Measurements from ENCODE around the gene TMEM61.

TMEM61 gene

GRCh38 chr1:54998677-54999076 is 18.2 kb downstream of the TMEM61 start, which contains the start of gene BSND:
Gene BSND (plus strand): TSS chr1:54998933. CDS start chr1:54999187, 254 bp downstream.
- no peak within 1 kb of the TSS for H3K4me3 Mint-ChIP-seq
- no peaks in the 10 kb centered on the region for H3K36me3 Mint-ChIP-seq (ENCODE audit: low read depth)
- peaks cover 22% of the 10 kb centered on the region for H3K4me1 Mint-ChIP-seq (ENCODE audit: low read depth)
- no peak within 1 kb of the TSS for H3K27ac Mint-ChIP-seq
- peaks cover 35% of the 10 kb centered on the region for H3K27me3 Mint-ChIP-seq
- H3K9me3 Mint-ChIP-seq: no peaks in the 10 kb centered on the region

GRCh38 chr1:55000110-55001085 is 20.0 kb downstream of the TMEM61 start:
- no peak overlapping the region for H3K27ac Mint-ChIP-seq
- H3K4me3 Mint-ChIP-seq: no peak overlapping the region
- H3K36me3 Mint-ChIP-seq (ENCODE audit: low read depth): no peaks in the 10 kb centered on the region
- no peaks in the 10 kb centered on the region for H3K9me3 Mint-ChIP-seq
- peaks cover 19% of the 10 kb centered on the region for H3K4me1 Mint-ChIP-seq (ENCODE audit: low read depth)
- H3K27me3 Mint-ChIP-seq: peaks cover 28% of the 10 kb centered on the region

GRCh38 chr1:55001311-55001710 is 20.9 kb downstream of the TMEM61 start:
- Mint-ChIP-seq H3K27me3 (peaks cover 19% of the 10 kb centered on the region), H3K36me3 (ENCODE audit: low read depth) (no peaks in the 10 kb centered on the region), H3K27ac (no peak overlapping the region), H3K4me1 (ENCODE audit: low read depth) (peaks cover 10% of the 10 kb centered on the region), H3K9me3 (no peaks in the 10 kb centered on the region), H3K4me3 (no peak overlapping the region)

GRCh38 chr1:55002686-55003085 is 22.3 kb downstream of the TMEM61 start:
- Mint-ChIP-seq H3K4me3 (no peak overlapping the region), H3K27me3 (peaks cover 8% of the 10 kb centered on the region), H3K27ac (no peak overlapping the region), H3K9me3 (no peaks in the 10 kb centered on the region), H3K36me3 (ENCODE audit: low read depth) (no peaks in the 10 kb centered on the region), H3K4me1 (ENCODE audit: low read depth) (no peaks in the 10 kb centered on the region)

GRCh38 chr1:55005351-55006140 is 25.1 kb downstream of the TMEM61 start:
- Mint-ChIP-seq H3K9me3 (no peaks in the 10 kb centered on the region), H3K4me3 (no peak overlapping the region), H3K4me1 (ENCODE audit: low read depth) (no peaks in the 10 kb centered on the region), H3K27ac (no peak overlapping the region), H3K36me3 (ENCODE audit: low read depth) (no peaks in the 10 kb centered on the region), H3K27me3 (no peaks in the 10 kb centered on the region)

- H3K27ac Mint-ChIP-seq: no peak overlapping the region
- no peaks in the 10 kb centered on the region for H3K9me3 Mint-ChIP-seq
- no peaks in the 10 kb centered on the region for H3K27me3 Mint-ChIP-seq
- no peak overlapping the region for H3K4me3 Mint-ChIP-seq
- no peaks in the 10 kb centered on the region for H3K4me1 Mint-ChIP-seq (ENCODE audit: low read depth)
- H3K36me3 Mint-ChIP-seq (ENCODE audit: low read depth): no peaks in the 10 kb centered on the region
These were observed 26.5 kb downstream of the TMEM61 start for GRCh38 chr1:55006931-55007330.

- Mint-ChIP-seq H3K9me3 (no peaks in the 10 kb centered on the region), H3K4me1 (ENCODE audit: low read depth) (no peaks in the 10 kb centered on the region), H3K27me3 (no peaks in the 10 kb centered on the region), H3K27ac (no peak overlapping the region), H3K4me3 (no peak overlapping the region), H3K36me3 (ENCODE audit: low read depth) (no peaks in the 10 kb centered on the region)
These were observed 27.2 kb downstream of the TMEM61 start for GRCh38 chr1:55007625-55008024.

- Mint-ChIP-seq H3K4me1 (ENCODE audit: low read depth) (no peaks in the 10 kb centered on the region), H3K36me3 (ENCODE audit: low read depth) (no peaks in the 10 kb centered on the region), H3K27ac (no peak overlapping the region), H3K27me3 (peaks cover 5% of the 10 kb centered on the region), H3K4me3 (no peak overlapping the region), H3K9me3 (no peaks in the 10 kb centered on the region)
These were observed 29.9 kb downstream of the TMEM61 start for GRCh38 chr1:55010194-55010886.

- Mint-ChIP-seq H3K27ac (no peak overlapping the region), H3K9me3 (no peaks in the 10 kb centered on the region), H3K27me3 (peaks cover 5% of the 10 kb centered on the region)
These were observed 30.4 kb downstream of the TMEM61 start for GRCh38 chr1:55010887-55011217.

GRCh38 chr1:55012661-55013060 is 32.2 kb downstream of the TMEM61 start:
- H3K4me3 Mint-ChIP-seq: no peak overlapping the region
- H3K9me3 Mint-ChIP-seq: no peaks in the 10 kb centered on the region
- peaks cover 10% of the 10 kb centered on the region for H3K27me3 Mint-ChIP-seq

More at GRCh38 chr1:55010887-55011217, 30.4 kb downstream of the TMEM61 start:
- Mint-ChIP-seq H3K4me1 (ENCODE audit: low read depth) (no peaks in the 10 kb centered on the region), H3K4me3 (no peak overlapping the region), H3K36me3 (ENCODE audit: low read depth) (no peaks in the 10 kb centered on the region)

GRCh38 chr1:55015123-55015522 is 34.7 kb downstream of the TMEM61 start:
- H3K27me3 Mint-ChIP-seq: peaks cover 18% of the 10 kb centered on the region
- no peak overlapping the region for H3K27ac Mint-ChIP-seq
- H3K4me3 Mint-ChIP-seq: no peak overlapping the region
- no peaks in the 10 kb centered on the region for H3K9me3 Mint-ChIP-seq
- no peaks in the 10 kb centered on the region for H3K36me3 Mint-ChIP-seq (ENCODE audit: low read depth)
- no peaks in the 10 kb centered on the region for H3K4me1 Mint-ChIP-seq (ENCODE audit: low read depth)

More at GRCh38 chr1:55012661-55013060, 32.2 kb downstream of the TMEM61 start:
- no peak overlapping the region for H3K27ac Mint-ChIP-seq
- H3K4me1 Mint-ChIP-seq (ENCODE audit: low read depth): no peaks in the 10 kb centered on the region
- H3K36me3 Mint-ChIP-seq (ENCODE audit: low read depth): no peaks in the 10 kb centered on the region

- Mint-ChIP-seq H3K36me3 (ENCODE audit: low read depth) (no peaks in the 10 kb centered on the region), H3K27me3 (peaks cover 18% of the 10 kb centered on the region), H3K4me3 (no peak overlapping the region), H3K9me3 (no peaks in the 10 kb centered on the region), H3K27ac (no peak overlapping the region), H3K4me1 (ENCODE audit: low read depth) (no peaks in the 10 kb centered on the region)
These were observed 35.5 kb downstream of the TMEM61 start for GRCh38 chr1:55015731-55016620.

- Mint-ChIP-seq H3K27ac (no peak overlapping the region), H3K4me3 (no peak overlapping the region), H3K9me3 (no peaks in the 10 kb centered on the region), H3K4me1 (ENCODE audit: low read depth) (no peaks in the 10 kb centered on the region), H3K36me3 (ENCODE audit: low read depth) (no peaks in the 10 kb centered on the region), H3K27me3 (peaks cover 23% of the 10 kb centered on the region)
These were observed 38.0 kb downstream of the TMEM61 start for GRCh38 chr1:55018395-55018794.

- no peak overlapping the region for H3K4me3 Mint-ChIP-seq
- no peaks in the 10 kb centered on the region for H3K36me3 Mint-ChIP-seq (ENCODE audit: low read depth)
- H3K4me1 Mint-ChIP-seq (ENCODE audit: low read depth): no peaks in the 10 kb centered on the region
- no peaks in the 10 kb centered on the region for H3K9me3 Mint-ChIP-seq
- H3K27ac Mint-ChIP-seq: no peak overlapping the region
- H3K27me3 Mint-ChIP-seq: peaks cover 16% of the 10 kb centered on the region
These were observed 41.6 kb downstream of the TMEM61 start for GRCh38 chr1:55021942-55022546.
